HepG2 (cell line): ENCODE results near the gene TRANK1. TPM values are rescaled to one million over a fixed set of nuclear protein-coding genes. Genes with fewer than 3 reads are reported as not detected.
A peak's percentile ranks its signal among the peaks of the same experiment; 100 is the strongest.

Experiments used
- ARNTL ChIP-seq: sonication (generic); formaldehyde crosslinking; IDR thresholded peaks from 2 replicates; pipeline ENCODE4 v1.4.0; 2020; ENCODE audit warnings: mild to moderate bottlenecking, missing genetic modification reagents
- BCL3 ChIP-seq: sonication (generic); formaldehyde crosslinking; IDR thresholded peaks from 2 replicates; pipeline ENCODE4 v1.5.1; 2020; ENCODE audit warnings: mild to moderate bottlenecking, missing genetic modification reagents, moderate library complexity
- E2F2 ChIP-seq: sonication (generic); formaldehyde crosslinking; IDR thresholded peaks from 2 replicates; pipeline ENCODE4 v1.4.0; 2020; ENCODE audit warnings: missing genetic modification reagents, borderline replicate concordance
- FOXC1 ChIP-seq: sonication (generic); formaldehyde crosslinking; IDR thresholded peaks from 2 replicates; pipeline ENCODE4 v1.8.0; 2022; ENCODE audit warnings: mild to moderate bottlenecking, missing genetic modification reagents, borderline replicate concordance
- FOXK2 ChIP-seq: fragments of 450-650 bp; IDR thresholded peaks from 2 replicates; pipeline ENCODE4 v1.6.1; 2016
- HNRNPUL1 ChIP-seq: fragments of 200-400 bp; formaldehyde crosslinking; IDR thresholded peaks from 2 replicates; pipeline ENCODE4 v1.6.1; 2017; ENCODE audit warnings: low read depth, mild to moderate bottlenecking, low read length, moderate library complexity
- KLF15 ChIP-seq: sonication (generic); formaldehyde crosslinking; IDR thresholded peaks from 2 replicates; pipeline ENCODE4 v1.8.1; 2023; ENCODE audit warnings: borderline replicate concordance, mild to moderate bottlenecking, inconsistent platforms, missing genetic modification reagents, mixed read lengths
- MAFG ChIP-seq: sonication (generic); formaldehyde crosslinking; IDR thresholded peaks from 2 replicates; pipeline ENCODE4 v1.5.1; 2020; ENCODE audit warnings: mild to moderate bottlenecking, missing genetic modification reagents
- NONO ChIP-seq, 2 experiments: fragments of 450-650 bp in 1 of 2; sonication (generic) in 1 of 2; formaldehyde crosslinking in 1 of 2; IDR thresholded peaks in 1 of 2; conservative IDR thresholded peaks in 1 of 2; 2 replicates each; pipeline versions ENCODE4 v1.6.1 to v1.8.0; 2017 to 2022; ENCODE audit warnings: mild to moderate bottlenecking in 1 of 2, missing genetic modification reagents in 1 of 2, moderate library complexity in 1 of 2
- NR2F2 ChIP-seq: IDR thresholded peaks from 2 replicates; pipeline ENCODE4 v1.6.1; 2012; ENCODE audit warnings: low read depth, inconsistent platforms, borderline replicate concordance
- SMYD3 ChIP-seq: sonication (generic); formaldehyde crosslinking; IDR thresholded peaks from 2 replicates; pipeline ENCODE4 v1.8.1; 2023; ENCODE audit warnings: mild to moderate bottlenecking, missing genetic modification reagents
- SUZ12 ChIP-seq: fragments of 150-350 bp; IDR thresholded peaks from 2 replicates; pipeline ENCODE4 v1.6.1; 2014; ENCODE audit warnings: low read depth, low read length
- TOPORS ChIP-seq: sonication (generic); formaldehyde crosslinking; IDR thresholded peaks from 2 replicates; pipeline ENCODE4 v1.8.0; 2023; ENCODE audit warnings: mild to moderate bottlenecking, missing genetic modification reagents
- ZFP36L2 ChIP-seq: sonication (generic); formaldehyde crosslinking; IDR thresholded peaks from 2 replicates; pipeline ENCODE4 v1.4.0; 2020; ENCODE audit warnings: missing genetic modification reagents
- ZHX2 ChIP-seq, 2 experiments: sonication (generic) in 1 of 2; formaldehyde crosslinking in 1 of 2; IDR thresholded peaks; 2 replicates each; pipeline versions ENCODE4 v1.6.1 to v1.9.0; 2014 to 2022; ENCODE audit warnings: antibody characterized with exemption in 1 of 2, borderline replicate concordance in 1 of 2, inconsistent platforms in 1 of 2, low read depth in 1 of 2, missing genetic modification reagents in 1 of 2
- ZNF136 ChIP-seq: sonication (generic); formaldehyde crosslinking; IDR thresholded peaks from 2 replicates; pipeline ENCODE4 v1.8.1; 2022; ENCODE audit warnings: low read depth, mild to moderate bottlenecking, moderate library complexity, missing genetic modification reagents
- ZNF382 ChIP-seq: sonication (generic); formaldehyde crosslinking; IDR thresholded peaks from 2 replicates; pipeline ENCODE4 v1.5.0; 2020; ENCODE audit warnings: missing genetic modification reagents, mild to moderate bottlenecking, borderline replicate concordance
- ZNF737 ChIP-seq: sonication (generic); formaldehyde crosslinking; IDR thresholded peaks from 2 replicates; pipeline ENCODE4 v1.5.0; 2020; ENCODE audit warnings: missing genetic modification reagents, mild to moderate bottlenecking, borderline replicate concordance
- ZSCAN9 ChIP-seq: IDR thresholded peaks from 2 replicates; pipeline ENCODE4 v1.6.1; 2016; ENCODE audit warnings: borderline replicate concordance
- polyA plus RNA-seq, 8 experiments: library from polyadenylated mRNA; depleted of rRNA in 3 of 8; stranded (reverse) in 7 of 8; unstranded in 1 of 8; fragments of >200 nt; fragmentation: Illumina TruSeq in 4 of 8; extraction: Trizol in 4 of 8; gene quantifications; 2 replicates each; pipeline versions ENCODE4 v1.2.1 to v1.2.3, GENCODE V29; 2011 to 2016; ENCODE audit warnings: low read depth in 4 of 8, missing spikeins in 1 of 8, mixed read lengths in 1 of 8; ENCODE audit not compliant: insufficient read depth in 1 of 8
- total RNA-seq, 5 experiments: library from RNA; depleted of rRNA; stranded (reverse); fragments of >200 nt; fragmentation: Illumina TruSeq; extraction: Trizol; gene quantifications; 2 replicates each; pipeline ENCODE4 v1.2.3, GENCODE V29; 2016; ENCODE audit warnings: low read depth in 1 of 5

TRANK1 gene
- total and polyA plus RNA-seq, 2 of the 13 experiments (the other 11 are each of a cell fraction or from before 2014, with no cell fraction given) = 0.13 to 0.32 TPM

- TF ChIP-seq E2F2 (CRISPR knock-in tag) = peak; percentile 73; the same call in 1 of the 2 replicates
- no peak for TF ChIP-seq ZNF737 (CRISPR knock-in tag)
- TF ChIP-seq NR2F2 = no peak; the same call in 1 of the 2 replicates
- TF ChIP-seq ZNF136 (CRISPR knock-in tag) = no peak; the same call in 1 of the 2 replicates
- TF ChIP-seq HNRNPUL1 = no peak
- no peak for TF ChIP-seq FOXC1
- no peak for TF ChIP-seq ZFP36L2 (CRISPR knock-in tag)
- TF ChIP-seq ARNTL (CRISPR knock-in tag) = no peak; the same call in 1 of the 2 replicates
- TF ChIP-seq ZSCAN9 (CRISPR knock-in tag) = 0 out of 2 replicates have a peak, but pooled peaks have one; percentile 72
- no peak for TF ChIP-seq BCL3
- TF ChIP-seq SMYD3 (CRISPR knock-in tag) = no peak; the same call in 1 of the 2 replicates
- TF ChIP-seq MAFG (CRISPR knock-in tag) = no peak
- 0 out of 2 replicates have a peak, but pooled peaks have one; percentile 67 for TF ChIP-seq KLF15
- TF ChIP-seq NONO (IDR thresholded peaks at IDR 0.05) = no peak
- TF ChIP-seq NONO (CRISPR knock-in tag; conservative IDR thresholded peaks at IDR 0.05) = peak; percentile 61; the same call in 1 of the 2 replicates
- peak; percentile 89 for TF ChIP-seq ZHX2 (IDR thresholded peaks at IDR 0.05; ENCODE audit: low read depth)
- no peak for TF ChIP-seq ZHX2 (CRISPR knock-in tag; IDR thresholded peaks at IDR 0.05; ENCODE audit: borderline replicate concordance)
- TF ChIP-seq TOPORS (CRISPR knock-in tag) = no peak
- TF ChIP-seq SUZ12 = no peak
- TF ChIP-seq FOXK2 = no peak
- TF ChIP-seq ZNF382 (CRISPR knock-in tag) = no peak
These were observed 48.8 kb upstream of the TRANK1 start, which contains the start of gene MLH1 (continued) for GRCh38 chr3:36993326-36994283.
